T-helper 17 cell (primary cell): Measurements from ENCODE around the gene GON7. TPM values are rescaled to one million over a fixed set of nuclear protein-coding genes. Genes with fewer than 3 reads are reported as not detected.
A peak's percentile ranks its signal among the peaks of the same experiment; 100 is the strongest.

Experiments
- ATAC-seq: fragments of 150-1000 bp; cut with Tn5 transposase; 2 replicates; pipeline ENCODE4 v1.10.0; 2021; ENCODE audit warnings: mild to moderate bottlenecking, moderate library complexity
- DNase-seq, 3 donors: peaks; one replicate each; pipeline versions ENCODE4 v3.0.0 to v3.0.0-alpha.2; 2020 to 2021
- H3K9me3 ChIP-seq: one replicate; pipeline ENCODE4 v1.7.0; 2013; ENCODE audit warnings: low read length, mild to moderate bottlenecking; ENCODE audit not compliant: control insufficient read depth, poor library complexity, severe bottlenecking
- H3K27ac Mint-ChIP-seq: one replicate; pipeline ENCODE4 v1.8.0; 2022; ENCODE audit warnings: mild to moderate bottlenecking, moderate library complexity, mixed read lengths
- H3K27me3 Mint-ChIP-seq: one replicate; pipeline ENCODE4 v1.8.0; 2022; ENCODE audit warnings: mixed read lengths
- H3K36me3 Mint-ChIP-seq: one replicate; pipeline ENCODE4 v1.8.0; 2022; ENCODE audit warnings: low read depth, mixed read lengths
- H3K4me1 Mint-ChIP-seq: one replicate; pipeline ENCODE4 v1.8.0; 2022; ENCODE audit warnings: mild to moderate bottlenecking, mixed read lengths
- H3K4me3 Mint-ChIP-seq: one replicate; pipeline ENCODE4 v1.8.0; 2022; ENCODE audit warnings: mild to moderate bottlenecking, moderate library complexity, mixed read lengths
- total RNA-seq, 4 donors: library from RNA in 2 of 4; stranded (reverse) in 2 of 4; gene quantifications; one replicate each; pipeline ENCODE4 v1.2.3 and lab custom pipeline; 2022 to 2026

GON7 gene
- total RNA-seq, 2 donors from 2014 or later: 3.1 to 6.7 TPM

GRCh38 chr14:93223565-93223964 lies 16.7 kb upstream of the GON7 start:
- peaks cover 4% of the 10 kb centered on the region for H3K4me1 Mint-ChIP-seq
- peaks cover 8% of the 10 kb centered on the region for H3K36me3 Mint-ChIP-seq
- H3K27ac Mint-ChIP-seq: no peak overlapping the region
- DNase-seq (no peak), ATAC-seq (no peak)
- H3K4me3 Mint-ChIP-seq: no peak overlapping the region
- no peaks in the 10 kb centered on the region for H3K27me3 Mint-ChIP-seq
- H3K9me3 ChIP-seq: no peaks in the 10 kb centered on the region

- no peaks in the 10 kb centered on the region for H3K9me3 ChIP-seq
- Mint-ChIP-seq H3K27ac (no peak overlapping the region), H3K4me1 (no peaks in the 10 kb centered on the region), H3K4me3 (no peak overlapping the region), H3K27me3 (no peaks in the 10 kb centered on the region), H3K36me3 (no peaks in the 10 kb centered on the region)
- ATAC-seq (no peak), DNase-seq (no peak)
Observed at GRCh38 chr14:93220509-93220908, 13.6 kb upstream of the GON7 start.

- H3K4me1 Mint-ChIP-seq: no peaks in the 10 kb centered on the region
- DNase-seq: peak in 2 of 3 donors; percentile 16 to 28
- H3K27ac Mint-ChIP-seq: no peak overlapping the region
- no peaks in the 10 kb centered on the region for H3K36me3 Mint-ChIP-seq
- no peak overlapping the region for H3K4me3 Mint-ChIP-seq
- H3K9me3 ChIP-seq: no peaks in the 10 kb centered on the region
- peak; percentile 88 for ATAC-seq
- H3K27me3 Mint-ChIP-seq: no peaks in the 10 kb centered on the region
Observed at GRCh38 chr14:93219103-93219726, 12.3 kb upstream of the GON7 start.

GRCh38 chr14:93214598-93214997 lies 7.7 kb upstream of the GON7 start:
- DNase-seq (no peak), ATAC-seq (no peak)
- Mint-ChIP-seq H3K36me3 (no peaks in the 10 kb centered on the region), H3K27ac (no peak overlapping the region), H3K4me3 (no peak overlapping the region), H3K4me1 (no peaks in the 10 kb centered on the region), H3K27me3 (no peaks in the 10 kb centered on the region)
- H3K9me3 ChIP-seq: no peaks in the 10 kb centered on the region

- Mint-ChIP-seq H3K4me3 (no peak overlapping the region), H3K4me1 (peaks cover 9% of the 10 kb centered on the region), H3K27me3 (no peaks in the 10 kb centered on the region), H3K36me3 (peaks cover 3% of the 10 kb centered on the region), H3K27ac (no peak overlapping the region)
- no peak for ATAC-seq
- H3K9me3 ChIP-seq: no peaks in the 10 kb centered on the region
- no peak for DNase-seq
Observed at GRCh38 chr14:93212432-93212831, 5.6 kb upstream of the GON7 start.

GRCh38 chr14:93207468-93208308 lies 823 bp upstream of the GON7 start:
- DNase-seq: no peak
- Mint-ChIP-seq H3K27me3 (no peaks in the 10 kb centered on the region), H3K27ac (peak overlapping the region; percentile 98), H3K4me1 (peaks cover 24% of the 10 kb centered on the region), H3K36me3 (peaks cover 3% of the 10 kb centered on the region), H3K4me3 (peak overlapping the region; percentile 97)
- H3K9me3 ChIP-seq: no peaks in the 10 kb centered on the region
- ATAC-seq: peak; percentile 5

GRCh38 chr14:93201155-93201704 lies 5.6 kb downstream of the GON7 start:
- H3K4me1 Mint-ChIP-seq: peaks cover 12% of the 10 kb centered on the region
- H3K27ac Mint-ChIP-seq: no peak overlapping the region
- no peaks in the 10 kb centered on the region for H3K9me3 ChIP-seq
- no peak overlapping the region for H3K4me3 Mint-ChIP-seq
- no peaks in the 10 kb centered on the region for H3K27me3 Mint-ChIP-seq
- DNase-seq (no peak), ATAC-seq (no peak)
- H3K36me3 Mint-ChIP-seq: no peaks in the 10 kb centered on the region

GRCh38 chr14:93200553-93200952 lies 6.3 kb downstream of the GON7 start:
- Mint-ChIP-seq H3K27ac (no peak overlapping the region), H3K27me3 (no peaks in the 10 kb centered on the region), H3K4me3 (no peak overlapping the region), H3K36me3 (no peaks in the 10 kb centered on the region), H3K4me1 (peaks cover 8% of the 10 kb centered on the region)
- no peaks in the 10 kb centered on the region for H3K9me3 ChIP-seq
- DNase-seq (no peak), ATAC-seq (no peak)

- H3K4me3 Mint-ChIP-seq: no peak overlapping the region
- no peaks in the 10 kb centered on the region for H3K36me3 Mint-ChIP-seq
- no peak for DNase-seq
- H3K9me3 ChIP-seq: no peaks in the 10 kb centered on the region
- H3K4me1 Mint-ChIP-seq: peaks cover 2% of the 10 kb centered on the region
- ATAC-seq: no peak
- H3K27ac Mint-ChIP-seq: no peak overlapping the region
- no peaks in the 10 kb centered on the region for H3K27me3 Mint-ChIP-seq
Observed at GRCh38 chr14:93199031-93199430, 7.8 kb downstream of the GON7 start.

- Mint-ChIP-seq H3K27me3 (no peaks in the 10 kb centered on the region), H3K27ac (no peak overlapping the region), H3K4me1 (peaks cover 2% of the 10 kb centered on the region), H3K36me3 (no peaks in the 10 kb centered on the region), H3K4me3 (no peak overlapping the region)
- ATAC-seq: no peak
- H3K9me3 ChIP-seq: no peaks in the 10 kb centered on the region
- no peak for DNase-seq
Observed at GRCh38 chr14:93195316-93195999, 11.4 kb downstream of the GON7 start.

- H3K9me3 ChIP-seq: no peaks in the 10 kb centered on the region
- DNase-seq (no peak), ATAC-seq (no peak)
- Mint-ChIP-seq H3K4me3 (no peak overlapping the region), H3K36me3 (peaks cover 2% of the 10 kb centered on the region), H3K4me1 (peaks cover 27% of the 10 kb centered on the region), H3K27ac (no peak overlapping the region), H3K27me3 (no peaks in the 10 kb centered on the region)
Observed at GRCh38 chr14:93186956-93187355, 19.9 kb downstream of the GON7 start.

- ATAC-seq: no peak
- peak overlapping the region; percentile 94 for H3K4me3 Mint-ChIP-seq
- H3K9me3 ChIP-seq: no peaks in the 10 kb centered on the region
- H3K4me1 Mint-ChIP-seq: peaks cover 30% of the 10 kb centered on the region
- no peak for DNase-seq
- peaks cover 4% of the 10 kb centered on the region for H3K36me3 Mint-ChIP-seq
- H3K27me3 Mint-ChIP-seq: no peaks in the 10 kb centered on the region
- peak overlapping the region; percentile 93 for H3K27ac Mint-ChIP-seq
Observed at GRCh38 chr14:93186466-93186865, 20.4 kb downstream of the GON7 start.

GRCh38 chr14:93185349-93185720 lies 21.5 kb downstream of the GON7 start:
- Mint-ChIP-seq H3K27me3 (no peaks in the 10 kb centered on the region), H3K36me3 (peaks cover 4% of the 10 kb centered on the region), H3K27ac (peak overlapping the region; percentile 93), H3K4me3 (peak overlapping the region; percentile 94), H3K4me1 (peaks cover 30% of the 10 kb centered on the region)
- H3K9me3 ChIP-seq: no peaks in the 10 kb centered on the region
- ATAC-seq (peak; percentile 0), DNase-seq (no peak)
